Right lobe of liver (tissue), 6 donors: ENCODE measurements around the gene NSD1. TPM values are rescaled to one million over a fixed set of nuclear protein-coding genes. Genes with fewer than 3 reads are reported as not detected.
"Not testable (repeated sequence)": the region's sequence is repeated elsewhere in the genome, so short reads cannot be mapped to it uniquely, and the experiment has no call there.

Experiments
- ATAC-seq, 4 donors: fragments of 200-7000 bp; cut with Tn5 transposase; one replicate each; pipeline ENCODE4 v1.9.1; 2020; ENCODE audit warnings: mild to moderate bottlenecking in 4 of 4, moderate library complexity in 4 of 4
- DNase-seq, 3 donors: peaks; one replicate each; pipeline ENCODE4 v3.0.0-alpha.2; 2020
- H3K27ac ChIP-seq, 3 donors: fragments of 200-600 bp; one replicate each; pipeline ENCODE4 v1.8.0; 2022
- H3K27me3 ChIP-seq, 2 donors: fragments of 200-600 bp; one replicate each; pipeline ENCODE4 v1.8.0; 2022
- H3K36me3 ChIP-seq, 4 donors: fragments of 200-600 bp; sonication (generic) in 1 of 4; one replicate each; pipeline versions ENCODE4 v1.5.1 to v1.8.0; 2017 to 2022; ENCODE audit warnings: control low read depth in 1 of 4
- H3K4me1 ChIP-seq, 4 donors: fragments of 200-600 bp; sonication (generic) in 1 of 4; one replicate each; pipeline versions ENCODE4 v1.5.1 to v1.8.0; 2017 to 2022; ENCODE audit warnings: control low read depth in 1 of 4
- H3K4me3 ChIP-seq, 3 donors: fragments of 200-600 bp; one replicate each; pipeline ENCODE4 v1.8.0; 2022
- H3K9me3 ChIP-seq, 4 donors: fragments of 200-600 bp; sonication (generic) in 1 of 4; one replicate each; pipeline versions ENCODE4 v1.5.1 to v1.8.0; 2017 to 2022; ENCODE audit warnings: control low read depth in 1 of 4
- CTCF ChIP-seq, 4 donors: fragments of 200-600 bp in 3 of 4; fragments of 450-650 bp in 1 of 4; IDR thresholded peaks; one replicate each; pipeline versions ENCODE4 v1.5.1 to v1.8.0; 2016 to 2022; ENCODE audit warnings: antibody characterized with exemption in 4 of 4, mild to moderate bottlenecking in 2 of 4
- POLR2A ChIP-seq: fragments of 450-650 bp; IDR thresholded peaks from one replicate; pipeline ENCODE4 v1.6.1; 2017; ENCODE audit warnings: antibody characterized with exemption, mild to moderate bottlenecking
- WGBS: methylation state at CpG from one replicate; pipeline ENCODE4 v1.1.6; 2018; ENCODE audit warnings: low coverage, low lambda C conversion rate; ENCODE audit not compliant: insufficient coverage; ENCODE audit errors: missing lambda C conversion rate; 5-methylcytosine and 5-hydroxymethylcytosine counted together
- intact Hi-C, 2 donors: fragments of 100-400 bp; cut with DNase I; formaldehyde crosslinking; loops; one replicate each; pipeline versions ENCODE4 v1.11.2 to v1.14.1; 2022
- total RNA-seq, 6 experiments: library from RNA; depleted of rRNA in 2 of 6; stranded (reverse); fragments of >200 nt in 2 of 6; fragmentation: NEBNext Ultra II Directional in 3 of 6; extraction: Animal tissue kit (Norgen Biotek cat#: 25700) in 3 of 6; gene quantifications; one replicate each; pipeline versions ENCODE4 v1.1.0 to v1.2.4, GENCODE V29; 2016 to 2023
- donor health status: DM: no; HTN: yes; CAD: no.
- donor health status: DM: no; HTN: no; CAD: no.
- donor health status: DM: no; HTN: no; CAD: no.
- donor health status: DM: no; HTN: yes; CAD: no.
- donor health status: DM: no; HTN: yes; CAD: no.

The NSD1 gene
- total RNA-seq, 6 experiments from 2014 or later: 13.1 to 33.1 (median 23.6) TPM

- ATAC-seq (no peak), DNase-seq (no peak)
- no peaks in the 10 kb centered on the region for H3K4me1 ChIP-seq
- no peaks in the 10 kb centered on the region for H3K9me3 ChIP-seq
- TF ChIP-seq POLR2A (no peak), CTCF (IDR thresholded peaks at IDR 0.05) (no peak)
- H3K36me3 ChIP-seq: peaks cover 0 to 4% (median 1%) of the 10 kb centered on the region in 4 donors
- 79% methylated on average over 8 of the region's 8 CpGs for WGBS
- no peaks in the 10 kb centered on the region for H3K27me3 ChIP-seq
- H3K4me3 ChIP-seq: no peak overlapping the region
- H3K27ac ChIP-seq: no peak overlapping the region
- intact Hi-C loops: no loop called here
Observed at GRCh38 chr5:177176175-177176711, 42.7 kb downstream of the NSD1 start.

- H3K9me3 ChIP-seq, H3K36me3 ChIP-seq, ATAC-seq, DNase-seq, H3K4me3 ChIP-seq, intact Hi-C loops, H3K27me3 ChIP-seq, H3K4me1 ChIP-seq, H3K27ac ChIP-seq: not testable (repeated sequence)
- 90% methylated on average over 9 of the region's 9 CpGs for WGBS
Observed at GRCh38 chr5:177177847-177178437, 44.4 kb downstream of the NSD1 start.

GRCh38 chr5:177178733-177179304, 45.2 kb downstream of the NSD1 start:
- Histone ChIP-seq H3K36me3 (no peaks in the 10 kb centered on the region), H3K4me1 (no peaks in the 10 kb centered on the region), H3K9me3 (no peaks in the 10 kb centered on the region), H3K27ac (no peak overlapping the region), H3K27me3 (no peaks in the 10 kb centered on the region), H3K4me3 (no peak overlapping the region)
- no peak for TF ChIP-seq CTCF (IDR thresholded peaks at IDR 0.05)
- ATAC-seq (no peak), DNase-seq (no peak)
- intact Hi-C loops: no loop called here
- WGBS: 90% methylated on average over 3 of the region's 3 CpGs

- WGBS: 88% methylated on average over 3 of the region's 3 CpGs
- no peak overlapping the region for H3K27ac ChIP-seq
- no peak for DNase-seq
- no peaks in the 10 kb centered on the region for H3K4me1 ChIP-seq
- no peaks in the 10 kb centered on the region for H3K36me3 ChIP-seq
- TF ChIP-seq POLR2A: no peak
- intact Hi-C loops: no loop called here
- ATAC-seq: no peak
- no peaks in the 10 kb centered on the region for H3K27me3 ChIP-seq
- no peak overlapping the region for H3K4me3 ChIP-seq
- no peaks in the 10 kb centered on the region for H3K9me3 ChIP-seq
Observed at GRCh38 chr5:177179431-177179830, 45.9 kb downstream of the NSD1 start.

GRCh38 chr5:177183142-177183541, 49.6 kb downstream of the NSD1 start:
- WGBS: 86% methylated on average over 3 of the region's 3 CpGs
- H3K27ac ChIP-seq: no peak overlapping the region
- intact Hi-C loops: no loop called here
- H3K9me3 ChIP-seq: no peaks in the 10 kb centered on the region
- no peak overlapping the region for H3K4me3 ChIP-seq
- no peak for ATAC-seq
- H3K4me1 ChIP-seq: no peaks in the 10 kb centered on the region
- no peaks in the 10 kb centered on the region for H3K27me3 ChIP-seq
- TF ChIP-seq CTCF (IDR thresholded peaks at IDR 0.05) (no peak), POLR2A (no peak)
- peaks cover 0 to 3% (median 0%) of the 10 kb centered on the region in 4 donors for H3K36me3 ChIP-seq
- no peak for DNase-seq
